Activated gamma-delta T cell treated with Interleukin-2 at 50 U/mL for 16 hours (primary cell): ENCODE data around the gene CAPN1.
A peak's percentile ranks its signal among the peaks of the same experiment; 100 is the strongest.
"Not testable (repeated sequence)": the region's sequence is repeated elsewhere in the genome, so short reads cannot be mapped to it uniquely, and the experiment has no call there.

ENCODE experiments used
- DNase-seq: peaks from one replicate; pipeline ENCODE4 v3.0.0-alpha.2; 2020

Gene CAPN1

GRCh38 chr11:65181569-65182257, at the start of gene CAPN1:
Gene CAPN1, plus strand, starts transcription at chr11:65181928. Its CDS starts 774 bp downstream, at chr11:65182702.
- peak; percentile 60 for DNase-seq

GRCh38 chr11:65132238-65132987, 49.3 kb upstream of the CAPN1 start:
- no peak for DNase-seq

GRCh38 chr11:65132988-65133700, 48.6 kb upstream of the CAPN1 start:
- no peak for DNase-seq

- no peak for DNase-seq
Measured at GRCh38 chr11:65133724-65134123, 48.0 kb upstream of the CAPN1 start.

- DNase-seq = peak; percentile 92
Measured at GRCh38 chr11:65134240-65134951, 47.3 kb upstream of the CAPN1 start, which contains the start of gene SYVN1. Gene SYVN1, minus strand, starts transcription at chr11:65134519. Its CDS starts 918 bp downstream, at chr11:65133601.

- DNase-seq = peak; percentile 80
Measured at GRCh38 chr11:65134952-65135632, 46.6 kb upstream of the CAPN1 start.

GRCh38 chr11:65135633-65136145, 46.0 kb upstream of the CAPN1 start:
- no peak for DNase-seq

- DNase-seq = no peak
Measured at GRCh38 chr11:65136515-65137096, 45.1 kb upstream of the CAPN1 start.

- DNase-seq = no peak
Measured at GRCh38 chr11:65141896-65142494, 39.7 kb upstream of the CAPN1 start.

GRCh38 chr11:65147352-65148075, 34.2 kb upstream of the CAPN1 start:
- DNase-seq = no peak

- DNase-seq = no peak
Measured at GRCh38 chr11:65148657-65149056, 33.1 kb upstream of the CAPN1 start.

GRCh38 chr11:65150131-65150508, 31.6 kb upstream of the CAPN1 start:
- DNase-seq = not testable (repeated sequence)

- DNase-seq = no peak
Measured at GRCh38 chr11:65150509-65151299, 31.0 kb upstream of the CAPN1 start.

- no peak for DNase-seq
Measured at GRCh38 chr11:65151331-65151899, 30.3 kb upstream of the CAPN1 start.

GRCh38 chr11:65152122-65152521, 29.6 kb upstream of the CAPN1 start:
- DNase-seq = no peak

- DNase-seq = no peak
Measured at GRCh38 chr11:65156256-65156655, 25.5 kb upstream of the CAPN1 start.

GRCh38 chr11:65156926-65157325, 24.8 kb upstream of the CAPN1 start:
- DNase-seq = no peak

- DNase-seq = no peak
Measured at GRCh38 chr11:65157336-65157735, 24.4 kb upstream of the CAPN1 start.

- DNase-seq = no peak
Measured at GRCh38 chr11:65159012-65159411, 22.7 kb upstream of the CAPN1 start.
